ENCODE measurements around the gene MPC1L.
A peak's percentile ranks its signal among the peaks of the same experiment; 100 is the strongest.

Gene MPC1L

DNA sequence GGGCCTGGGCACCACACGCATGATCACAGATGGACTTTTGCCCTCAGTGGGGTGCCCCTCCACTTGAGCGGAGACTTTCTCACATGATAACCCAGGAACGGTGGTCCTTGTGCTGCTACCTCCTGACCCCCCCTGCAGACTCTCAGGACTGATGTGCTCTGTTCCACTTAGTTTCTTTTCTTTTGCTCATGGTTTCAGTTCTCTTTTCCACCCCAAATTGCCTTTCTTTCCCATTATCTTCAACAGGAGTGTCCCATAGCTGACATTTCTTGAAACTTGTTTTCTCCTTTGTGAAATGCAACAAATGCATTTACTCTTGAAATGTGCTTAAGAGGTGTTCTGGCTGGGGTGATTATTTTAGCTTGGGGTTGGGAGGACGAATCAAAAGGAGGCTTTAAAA is 9.0 kb downstream of the MPC1L start:
- DNase-seq, result no peak

DNA sequence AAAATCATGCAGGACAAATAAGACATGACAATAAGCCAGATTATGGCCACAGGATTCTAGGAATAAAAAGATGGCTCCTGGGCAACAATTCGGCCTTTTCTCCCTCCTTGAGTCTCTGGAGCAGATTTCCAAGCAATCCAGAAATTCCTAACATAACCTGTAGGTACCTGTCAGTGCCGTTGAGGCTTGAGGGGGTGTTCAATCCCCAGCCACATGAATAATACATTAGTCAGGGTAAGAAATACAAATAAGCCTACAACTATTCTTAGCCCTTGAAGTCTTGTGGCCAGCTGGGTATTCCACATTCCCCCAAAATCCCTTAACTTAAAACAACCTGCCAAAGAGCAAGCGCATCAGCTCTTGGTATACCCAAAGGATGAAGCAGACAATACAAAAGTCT is 14.5 kb downstream of the MPC1L start:
- no peak for DNase-seq

DNA sequence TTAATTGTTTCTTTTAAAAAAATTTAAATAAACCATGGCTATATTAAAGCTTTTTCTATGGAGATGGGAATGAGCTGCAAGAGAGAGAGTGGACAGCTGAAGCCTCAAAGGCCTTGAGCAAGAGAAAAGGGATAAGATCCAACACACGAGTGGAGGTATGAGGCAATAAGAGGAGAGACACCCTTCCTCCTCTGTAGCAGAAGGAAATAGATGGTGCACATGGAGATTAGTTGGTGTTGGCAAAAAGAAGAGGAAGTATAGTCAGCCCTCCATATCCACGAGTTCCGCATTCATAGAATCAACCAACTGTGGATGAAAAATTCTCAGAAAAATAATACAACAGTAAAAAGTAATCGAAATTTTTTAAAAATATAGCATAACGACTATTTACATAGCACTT is 20.9 kb downstream of the MPC1L start:
- peak; percentile 7 for DNase-seq

DNA sequence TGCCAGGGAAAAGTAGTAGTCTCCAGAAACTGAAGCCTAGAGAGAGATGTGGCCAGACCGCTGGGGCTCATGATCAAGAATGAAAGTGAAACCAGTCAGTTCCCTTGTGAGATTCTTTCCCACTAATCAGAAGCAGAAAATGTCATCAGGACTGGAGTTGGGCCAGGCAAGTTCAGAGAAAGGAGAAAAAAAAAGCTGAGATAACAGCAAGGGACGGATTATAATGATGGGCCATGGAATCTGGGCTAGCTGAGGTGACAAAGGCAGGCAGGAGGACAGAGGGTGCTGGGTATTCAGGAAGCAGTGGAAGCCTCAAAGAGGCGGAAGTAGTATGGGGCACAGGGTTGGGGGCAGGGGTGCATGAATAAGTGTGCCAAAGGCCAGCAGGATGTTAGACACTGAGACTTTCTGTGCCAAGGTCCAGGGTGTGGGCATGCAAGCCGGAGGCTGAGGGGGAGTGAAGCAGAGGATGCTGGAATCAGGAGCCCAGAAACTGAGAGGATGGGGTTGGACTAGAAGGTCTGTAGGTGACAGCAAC is 21.7 kb downstream of the MPC1L start:
- peak; percentile 24 for DNase-seq

DNA sequence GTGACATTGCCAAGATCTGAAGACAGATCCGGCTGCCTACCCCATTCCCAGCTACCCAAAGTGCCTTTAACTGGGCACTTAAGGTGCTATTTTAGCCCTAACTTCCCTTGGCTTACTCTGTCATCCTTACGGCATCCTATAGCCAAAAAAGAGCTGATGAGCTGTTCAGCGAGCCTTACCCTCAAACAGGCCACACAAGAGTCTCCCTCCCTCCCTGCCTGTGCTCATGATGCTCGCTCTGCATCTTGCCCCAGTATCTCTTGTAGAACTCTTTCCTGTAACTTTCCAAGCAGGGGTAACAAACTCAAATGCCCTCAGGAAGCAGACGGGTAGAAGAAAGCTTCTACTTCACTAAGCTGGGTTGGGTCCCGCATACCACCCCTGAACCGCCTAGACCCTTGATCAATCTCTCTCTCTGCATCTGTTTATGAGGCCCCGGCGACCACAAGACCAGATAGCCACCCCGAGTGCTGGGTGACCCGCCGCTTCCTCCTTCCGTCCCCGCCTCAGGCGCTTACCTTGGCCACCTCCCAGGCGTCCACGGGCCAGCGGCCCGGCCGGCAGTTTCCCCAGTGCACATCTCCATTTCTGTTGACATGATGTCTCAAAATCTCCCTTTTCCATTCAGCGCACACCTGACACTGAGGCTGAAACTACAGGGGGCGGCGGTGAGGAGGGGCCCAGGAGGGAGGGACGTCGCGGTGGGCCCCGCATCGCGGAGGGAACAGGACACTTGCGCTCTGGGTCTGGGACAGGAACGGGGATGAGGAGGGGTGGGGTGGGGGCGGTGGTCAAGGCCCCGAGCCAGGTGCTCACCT is 23.5 kb downstream of the MPC1L start:
- no peak for DNase-seq

DNA sequence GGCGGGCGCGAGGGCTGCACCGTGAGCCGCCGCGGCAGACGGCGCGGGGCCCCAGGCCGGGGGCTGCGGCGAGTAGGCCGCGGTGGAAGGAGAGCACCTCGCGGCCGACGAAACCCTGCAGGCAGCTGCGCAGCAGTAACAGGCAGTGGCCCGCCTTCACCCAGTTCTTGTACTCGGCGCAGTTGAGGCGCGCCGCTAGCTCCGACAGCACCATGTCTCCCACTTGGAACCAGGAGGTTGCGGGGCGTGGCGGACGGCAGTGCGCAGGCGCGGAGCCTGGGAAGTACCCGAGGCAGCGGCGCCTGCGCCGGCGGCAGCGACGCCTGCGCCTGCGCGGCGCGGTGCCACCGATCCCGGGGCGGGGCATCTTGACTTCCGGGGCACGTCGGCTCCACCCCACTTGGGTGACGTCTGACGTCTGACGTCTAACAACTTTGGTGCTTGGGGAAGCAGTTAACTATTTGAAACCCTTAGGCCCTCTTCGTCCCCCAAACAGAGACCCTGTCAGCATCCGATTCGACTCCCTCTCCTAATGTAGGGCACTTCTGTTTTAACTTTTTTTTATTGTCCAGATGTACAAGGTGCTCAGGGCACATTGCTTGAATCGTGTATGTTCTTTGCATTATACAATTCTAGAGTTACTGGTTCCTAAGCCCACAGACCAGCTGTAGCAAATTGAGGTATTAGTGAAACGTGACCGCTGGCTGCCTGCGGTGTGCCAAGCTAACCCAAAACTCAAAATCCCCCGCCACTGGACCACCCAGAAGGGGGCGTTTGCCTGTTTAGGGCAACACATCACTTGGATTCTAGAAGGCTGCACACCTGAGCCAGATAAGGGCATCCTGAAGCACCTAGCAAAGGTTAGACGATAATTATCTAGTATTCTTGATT is 24.3 kb downstream of the MPC1L start, which contains the start of gene CXorf38:
TSS of gene CXorf38 (minus strand) at position 255 of the 891 bp plus-strand sequence. CDS start at position 214, 41 bp downstream.
- peak; percentile 73 for DNase-seq

DNA sequence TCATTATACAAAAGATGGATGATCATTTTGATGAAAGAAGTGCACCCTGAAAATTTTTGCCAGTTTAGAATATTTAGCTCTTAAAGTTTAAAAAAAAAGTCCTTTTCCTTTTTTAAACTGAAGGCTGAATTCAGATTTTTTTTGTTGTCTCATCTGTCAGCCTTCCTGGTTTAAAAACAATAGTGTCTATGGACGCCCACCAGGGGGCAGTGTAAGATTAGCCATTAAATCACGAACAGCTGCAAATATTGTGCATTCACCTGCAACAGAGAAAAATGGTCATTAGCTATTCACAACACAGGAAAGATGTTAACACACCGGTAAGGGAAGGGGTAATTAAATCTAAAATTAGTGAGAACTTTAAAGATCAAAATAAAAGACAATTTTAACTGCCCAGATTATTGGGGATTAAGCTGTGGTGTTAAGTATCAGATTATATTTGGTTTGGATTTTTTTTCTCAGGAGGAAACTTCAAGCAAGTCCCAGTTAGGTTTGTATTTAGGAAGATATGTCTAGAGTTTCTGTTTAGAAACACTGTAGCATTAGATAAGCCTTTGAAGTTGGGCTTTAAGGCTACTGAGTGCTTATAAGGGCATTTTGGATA is 28.5 kb downstream of the MPC1L start:
- peak; percentile 2 for DNase-seq

DNA sequence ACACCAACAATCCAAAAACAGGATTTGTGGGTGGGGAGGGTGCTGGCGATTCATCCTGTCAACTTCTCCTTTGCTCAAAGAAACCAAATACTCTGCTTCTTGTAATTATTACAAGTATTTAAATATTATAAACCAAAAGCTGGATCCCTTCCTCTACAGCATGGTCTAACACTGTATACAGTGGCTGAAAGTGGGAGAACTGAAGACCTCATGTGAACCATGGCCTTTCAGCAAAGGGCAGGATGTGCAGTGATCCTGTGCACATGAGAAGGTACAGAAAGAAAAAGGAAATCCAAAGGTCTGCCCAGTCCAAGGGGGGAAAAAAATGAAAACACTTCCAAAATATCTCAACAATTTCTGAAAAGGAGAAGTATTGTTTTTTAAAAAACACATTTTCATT is 29.4 kb downstream of the MPC1L start:
- DNase-seq, result no peak

DNA sequence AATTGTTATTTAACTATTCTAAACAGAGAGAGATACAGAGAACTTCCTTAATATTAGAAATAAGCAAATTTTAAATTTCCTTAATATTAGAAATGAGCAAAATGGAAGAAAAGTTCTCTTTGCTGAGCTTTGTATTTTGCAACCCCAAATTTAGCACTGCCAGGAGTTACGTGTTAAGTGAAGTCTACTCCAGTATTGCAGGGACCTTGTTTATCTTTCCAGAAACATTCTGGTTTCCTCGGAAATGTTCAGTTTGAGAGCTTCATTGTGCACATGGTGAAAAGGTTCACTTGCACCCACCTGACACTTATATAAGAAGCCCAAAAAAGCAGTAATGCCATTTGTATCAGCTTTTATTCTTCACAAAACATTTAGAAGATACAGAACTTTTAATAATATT is 30.3 kb downstream of the MPC1L start:
- no peak for DNase-seq

DNA sequence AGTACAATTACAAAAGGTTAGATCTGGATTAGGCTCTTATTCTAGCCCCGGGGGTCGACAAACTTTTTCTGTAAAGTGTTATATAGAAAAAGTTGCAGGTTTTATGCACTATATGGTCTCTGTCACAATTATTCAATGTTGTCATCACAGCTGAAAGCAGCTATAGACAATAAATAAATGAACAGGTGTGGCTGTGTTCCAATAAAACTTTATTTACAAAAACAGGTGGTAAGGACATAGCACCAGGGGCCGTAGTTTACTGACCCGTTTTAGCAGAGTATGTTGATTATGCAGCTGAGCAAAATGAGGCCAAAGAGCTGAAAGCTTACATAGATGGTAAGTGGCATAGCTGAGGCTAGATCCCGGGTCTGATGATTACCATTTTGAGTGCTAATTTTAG is 37.2 kb downstream of the MPC1L start:
- no peak for DNase-seq

DNA sequence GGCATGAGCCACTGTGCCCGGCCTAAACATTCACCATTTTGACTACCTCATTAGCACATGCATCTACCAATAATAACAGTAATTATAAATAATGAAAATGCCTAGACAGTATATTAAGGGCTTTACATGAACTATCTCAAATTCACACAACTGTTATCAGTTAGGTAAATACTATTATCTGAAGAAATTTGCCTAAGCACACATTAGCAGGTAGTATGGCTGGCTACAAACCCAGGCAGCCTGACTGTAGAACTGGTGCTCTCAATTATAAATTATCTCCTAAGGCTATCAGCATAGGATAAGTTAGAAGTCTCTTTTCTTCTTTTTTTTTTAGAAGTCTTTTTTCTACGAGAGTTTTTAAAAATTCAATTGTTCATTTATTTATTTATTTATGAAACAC is 38.3 kb downstream of the MPC1L start:
- DNase-seq, result no peak

DNA sequence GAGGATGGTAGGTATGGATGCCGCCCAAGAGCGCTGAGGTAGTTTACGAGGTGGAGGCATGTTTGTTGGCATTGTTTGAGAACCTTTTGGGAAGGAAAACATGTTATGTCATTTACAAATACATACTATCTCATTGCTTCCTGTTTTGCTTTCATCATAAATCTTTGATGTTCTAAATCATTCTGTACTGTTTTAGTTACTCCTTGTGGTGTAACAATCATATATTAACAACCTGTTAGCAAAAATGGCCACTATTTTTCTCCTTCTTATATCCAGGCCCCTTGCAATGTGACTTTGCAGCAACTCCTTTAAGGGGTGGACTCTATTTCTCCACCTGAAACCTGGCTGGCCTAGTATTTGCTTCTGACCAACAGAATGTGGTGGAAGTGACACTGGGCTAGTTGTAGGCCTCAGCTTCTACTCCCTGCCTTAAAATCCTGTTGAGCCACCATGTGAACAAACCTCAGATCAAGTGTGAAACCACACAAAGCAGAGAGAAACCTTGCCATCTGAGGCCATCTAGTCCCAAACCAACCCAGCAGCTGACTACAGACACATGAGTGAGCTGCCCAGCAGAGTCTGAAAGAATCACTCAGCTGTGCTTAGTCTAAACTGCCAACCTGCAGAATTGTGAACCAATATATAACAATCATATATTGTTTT is 40.0 kb downstream of the MPC1L start:
- DNase-seq, result no peak

DNA sequence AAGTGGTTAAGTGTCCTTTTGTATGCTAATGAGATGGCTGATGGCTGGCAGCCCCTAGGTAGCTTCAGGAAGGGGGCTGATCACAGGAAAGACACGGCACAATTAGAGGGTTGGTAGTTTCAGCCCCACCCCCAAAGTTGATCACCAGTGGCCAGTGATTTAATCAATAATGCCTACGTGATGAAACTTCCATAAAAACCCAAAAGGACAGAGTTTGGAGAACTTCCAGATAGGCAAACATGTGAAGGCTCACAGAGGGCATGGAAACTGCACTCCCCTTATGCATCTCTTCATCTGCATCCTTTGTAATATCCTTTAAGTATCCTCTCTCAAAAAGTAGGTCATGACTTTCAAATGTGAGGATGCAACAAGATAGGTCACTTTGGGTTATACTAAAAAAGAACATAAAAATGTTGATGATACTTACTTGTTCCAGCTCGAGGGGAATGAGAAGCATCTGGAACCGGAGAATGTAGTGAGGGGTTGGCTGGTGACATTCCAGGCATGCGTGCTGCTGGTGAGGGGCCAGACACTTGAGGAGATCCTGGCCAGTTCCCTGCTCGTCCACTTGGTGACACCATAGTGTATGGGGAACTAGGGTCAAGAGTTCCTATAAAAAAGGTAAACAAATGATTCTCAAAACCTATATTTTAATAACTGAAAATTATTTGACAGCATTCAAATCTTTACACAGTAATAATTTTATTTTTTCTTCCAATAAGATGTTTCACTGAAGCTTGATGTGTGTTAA is 40.8 kb downstream of the MPC1L start:
- no peak for DNase-seq

DNA sequence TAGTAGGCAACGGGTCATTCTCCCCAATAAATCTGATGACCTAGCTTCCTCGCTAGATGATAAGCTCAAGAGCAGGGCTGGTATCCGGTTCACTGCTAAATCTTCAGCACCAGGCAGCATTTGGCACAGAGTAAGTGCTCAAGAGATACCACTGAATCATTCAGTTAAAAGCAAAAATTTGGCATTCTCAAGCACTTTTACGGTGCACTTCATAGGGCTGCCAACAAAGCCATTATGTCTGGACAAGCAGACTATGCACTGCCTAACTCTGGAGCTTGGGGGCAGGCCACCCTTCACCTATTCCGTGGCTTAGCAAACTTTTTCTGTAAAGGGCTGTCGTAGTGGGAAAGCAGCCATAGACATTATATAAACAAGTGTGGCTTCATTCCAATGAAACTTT is 47.9 kb downstream of the MPC1L start:
- no peak for DNase-seq

All from kidney glomerular epithelial cell (primary cell).